ENCODE data around the gene RAX.
A peak's percentile ranks its signal among the peaks of the same experiment; 100 is the strongest.

RAX gene

GRCh38 chr18:59273759-59274532, 692 bp upstream of the RAX start:
- TF ChIP-seq, protein P1, sequence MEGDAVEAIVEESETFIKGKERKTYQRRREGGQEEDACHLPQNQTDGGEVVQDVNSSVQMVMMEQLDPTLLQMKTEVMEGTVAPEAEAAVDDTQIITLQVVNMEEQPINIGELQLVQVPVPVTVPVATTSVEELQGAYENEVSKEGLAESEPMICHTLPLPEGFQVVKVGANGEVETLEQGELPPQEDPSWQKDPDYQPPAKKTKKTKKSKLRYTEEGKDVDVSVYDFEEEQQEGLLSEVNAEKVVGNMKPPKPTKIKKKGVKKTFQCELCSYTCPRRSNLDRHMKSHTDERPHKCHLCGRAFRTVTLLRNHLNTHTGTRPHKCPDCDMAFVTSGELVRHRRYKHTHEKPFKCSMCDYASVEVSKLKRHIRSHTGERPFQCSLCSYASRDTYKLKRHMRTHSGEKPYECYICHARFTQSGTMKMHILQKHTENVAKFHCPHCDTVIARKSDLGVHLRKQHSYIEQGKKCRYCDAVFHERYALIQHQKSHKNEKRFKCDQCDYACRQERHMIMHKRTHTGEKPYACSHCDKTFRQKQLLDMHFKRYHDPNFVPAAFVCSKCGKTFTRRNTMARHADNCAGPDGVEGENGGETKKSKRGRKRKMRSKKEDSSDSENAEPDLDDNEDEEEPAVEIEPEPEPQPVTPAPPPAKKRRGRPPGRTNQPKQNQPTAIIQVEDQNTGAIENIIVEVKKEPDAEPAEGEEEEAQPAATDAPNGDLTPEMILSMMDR (conservative IDR thresholded peaks at IDR 0.05), result no peak
- no peak overlapping the region for H3K27ac ChIP-seq

DNA sequence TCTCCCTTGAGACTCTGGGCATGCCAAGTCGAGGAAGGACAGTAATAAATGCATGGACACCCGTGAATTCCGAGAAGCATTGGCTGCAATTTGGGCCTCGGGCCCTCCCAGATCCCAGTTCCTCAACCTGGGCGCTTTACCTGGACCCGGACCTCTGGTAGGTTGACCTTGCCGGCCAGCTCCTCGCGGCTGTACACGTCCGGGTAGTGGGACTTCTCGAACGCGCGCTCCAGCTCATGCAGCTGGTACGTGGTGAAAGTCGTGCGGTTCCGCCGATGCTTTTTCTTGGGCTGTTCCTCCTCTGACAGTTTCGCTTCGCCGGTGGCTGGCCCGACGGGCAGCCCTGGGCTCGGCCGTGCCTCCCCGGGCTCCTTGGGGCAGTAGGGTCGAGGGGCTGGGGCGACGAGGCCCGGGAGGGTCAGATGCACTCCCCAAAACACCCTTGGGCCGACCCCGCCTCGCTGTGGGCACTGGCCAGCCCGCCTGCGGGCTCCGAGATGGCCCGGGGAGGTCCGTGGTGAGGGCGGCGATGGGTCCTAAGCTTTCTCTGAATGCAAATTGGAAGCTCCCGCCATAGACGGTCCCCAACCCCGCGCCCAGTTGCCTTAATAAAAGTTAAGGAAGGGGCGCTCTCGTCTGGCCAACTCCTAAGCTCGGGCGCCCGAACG, 899 bp downstream of the RAX start:
- no peak overlapping the region for H3K27ac ChIP-seq
- TF ChIP-seq, protein P1 (conservative IDR thresholded peaks at IDR 0.05), result no peak

DNA sequence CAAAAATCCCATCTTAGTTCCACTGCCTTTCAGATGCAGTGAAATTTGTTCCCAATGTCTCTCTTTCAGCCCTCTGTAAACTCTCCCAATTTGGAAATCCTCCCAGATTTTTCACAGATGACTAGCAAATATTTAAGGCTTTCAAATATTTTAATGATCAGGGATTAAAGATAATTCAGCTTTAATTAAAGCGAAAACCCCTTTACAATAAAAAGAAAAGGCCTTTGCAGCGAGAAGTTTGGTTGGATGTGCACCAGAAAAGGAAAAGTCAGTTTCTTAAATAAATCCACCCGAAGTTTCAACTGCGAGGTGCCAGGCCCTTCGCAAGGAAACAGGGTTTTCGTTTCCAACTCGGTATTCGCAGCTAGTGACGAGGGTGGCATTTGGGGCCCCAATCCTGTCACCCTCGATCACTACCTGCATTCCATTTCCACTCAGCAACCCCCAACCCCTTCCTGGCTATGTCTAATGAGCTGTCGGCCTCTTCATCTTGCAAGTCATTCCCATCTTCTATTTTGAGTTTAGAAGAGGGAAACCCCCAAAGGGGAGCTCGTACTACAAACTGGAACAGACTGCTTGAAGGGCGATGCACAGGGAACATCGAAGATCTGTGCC, 1.5 kb downstream of the RAX start:
- no peak overlapping the region for H3K27ac ChIP-seq
- TF ChIP-seq, protein P1 (conservative IDR thresholded peaks at IDR 0.05), result no peak

DNA sequence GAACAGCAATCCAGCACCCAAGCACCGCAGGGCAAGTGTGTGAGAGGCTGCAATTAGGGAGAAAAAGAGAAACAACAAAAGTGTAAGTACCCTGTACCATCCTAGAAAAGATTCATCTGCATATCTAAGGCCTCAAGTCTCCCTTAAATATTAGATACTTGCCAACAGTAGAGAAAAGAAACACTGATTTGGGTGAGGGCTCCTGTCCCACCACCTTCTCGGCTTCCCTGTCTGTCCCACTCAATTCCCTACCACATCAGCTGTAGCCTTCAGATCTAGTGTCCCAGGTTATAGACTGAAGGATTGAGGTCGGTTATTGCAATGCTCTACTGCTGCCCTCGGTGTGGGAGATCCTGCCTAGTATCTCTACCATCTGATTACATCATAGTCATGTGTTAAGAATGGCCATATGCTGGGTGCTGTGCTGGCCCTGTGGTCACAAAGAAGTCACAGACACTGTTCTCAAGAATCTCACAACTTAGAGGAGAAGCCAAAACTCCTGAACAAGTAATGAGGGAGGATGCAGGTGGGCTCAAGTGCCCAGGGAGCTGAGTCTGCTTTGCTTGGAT, 2.5 kb downstream of the RAX start:
- TF ChIP-seq, protein P1 (conservative IDR thresholded peaks at IDR 0.05), result no peak

GRCh38 chr18:59269563-59270119, 3.6 kb downstream of the RAX start:
- no peak overlapping the region for H3K27ac ChIP-seq
- TF ChIP-seq, protein P1 (conservative IDR thresholded peaks at IDR 0.05), result no peak

More for the DNA sequence above, 2.5 kb downstream of the RAX start:
- H3K27ac ChIP-seq, result no peak overlapping the region

- H3K27ac ChIP-seq, result no peak overlapping the region
- TF ChIP-seq, protein P1 (conservative IDR thresholded peaks at IDR 0.05), result peak; percentile 77
These were observed 4.3 kb downstream of the RAX start for GRCh38 chr18:59268721-59269562.

Data from VCaP (cell line).